ENCODE measurements around the gene HDGF.

- TF ChIP-seq CTCF (IDR thresholded peaks at IDR 0.05; ENCODE audit: low read length) (no peak), EZH2 (IDR thresholded peaks at IDR 0.05; ENCODE audit: borderline replicate concordance, low read length) (no peak)
Measured at GRCh38 chr1:156738407-156738806, 13.1 kb downstream of the HDGF start.
